Measurements from ENCODE around the gene RECQL5.

GRCh38 chr17:75628425-75628824 lies 38.5 kb downstream of the RECQL5 start:
- TF ChIP-seq CTCF (conservative IDR thresholded peaks at IDR 0.05), result no peak
- TF ChIP-seq ZFX (IDR thresholded peaks at IDR 0.05), result no peak

All from C4-2B (cell line).